ENCODE data around the gene BRAP.
A peak's percentile ranks its signal among the peaks of the same experiment; 100 is the strongest.
"Not testable (repeated sequence)": the region's sequence is repeated elsewhere in the genome, so short reads cannot be mapped to it uniquely, and the experiment has no call there.

Gene BRAP

DNA sequence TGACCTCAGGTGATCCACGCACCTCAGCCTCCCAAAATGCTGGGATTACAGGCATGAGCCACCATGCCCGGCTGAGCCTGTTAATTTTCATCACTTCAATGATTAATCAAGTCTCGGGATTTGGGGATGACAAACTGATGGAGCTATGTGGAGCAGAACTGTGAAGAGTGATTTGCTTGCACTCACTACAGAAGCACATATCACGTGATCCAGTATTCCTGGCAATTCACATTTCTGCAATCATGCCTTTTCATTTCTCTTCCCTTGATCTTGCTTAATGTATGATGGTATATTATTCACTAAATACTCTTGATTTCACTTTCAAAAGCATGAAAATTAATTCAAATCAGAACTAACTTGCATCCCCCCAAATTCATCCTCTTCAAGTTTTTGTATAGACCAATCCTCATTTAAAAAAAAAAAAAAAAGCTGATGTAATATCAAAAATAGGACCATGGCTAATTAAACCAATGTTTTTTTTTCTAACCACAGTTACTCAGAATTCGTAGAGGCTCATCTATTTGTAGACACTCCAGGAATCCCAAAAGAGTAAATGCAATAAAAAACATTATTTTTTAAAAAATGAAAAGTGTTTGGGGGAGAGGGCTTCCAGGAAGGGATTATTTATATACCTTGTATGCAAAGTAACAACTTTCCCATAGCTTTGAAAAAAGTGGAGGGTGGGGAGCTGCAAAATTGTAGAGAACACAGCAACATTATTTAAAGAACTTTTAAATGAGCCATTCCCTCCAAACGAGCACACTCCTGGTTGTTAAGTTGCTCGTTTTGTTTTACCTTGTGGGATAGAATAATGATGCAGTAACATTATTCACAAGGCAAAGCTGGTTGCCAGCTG, 79.6 kb downstream of the BRAP start:
- DNase-seq: no peak

GRCh38 chr12:111602857-111603256, 82.9 kb downstream of the BRAP start:
- DNase-seq: not testable (repeated sequence)

DNA sequence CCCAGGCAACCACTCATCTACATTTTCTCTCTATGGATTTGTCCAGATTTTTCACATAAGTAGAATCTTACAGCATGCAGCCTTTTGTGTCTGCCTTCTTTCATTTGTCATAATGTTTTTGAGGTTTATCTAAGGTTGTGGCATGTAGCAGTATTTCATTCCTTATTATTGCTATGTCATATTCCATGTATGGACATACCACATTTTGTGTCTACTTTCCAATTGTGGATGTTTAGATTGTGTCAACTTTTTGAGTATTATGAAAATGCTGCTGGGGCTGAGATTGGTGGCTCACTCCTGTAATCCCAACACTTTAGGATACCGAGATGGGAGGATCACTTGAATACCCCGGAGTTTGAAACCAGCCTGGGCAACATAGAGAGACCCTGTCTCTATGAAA, 83.4 kb downstream of the BRAP start:
- no peak for DNase-seq

DNA sequence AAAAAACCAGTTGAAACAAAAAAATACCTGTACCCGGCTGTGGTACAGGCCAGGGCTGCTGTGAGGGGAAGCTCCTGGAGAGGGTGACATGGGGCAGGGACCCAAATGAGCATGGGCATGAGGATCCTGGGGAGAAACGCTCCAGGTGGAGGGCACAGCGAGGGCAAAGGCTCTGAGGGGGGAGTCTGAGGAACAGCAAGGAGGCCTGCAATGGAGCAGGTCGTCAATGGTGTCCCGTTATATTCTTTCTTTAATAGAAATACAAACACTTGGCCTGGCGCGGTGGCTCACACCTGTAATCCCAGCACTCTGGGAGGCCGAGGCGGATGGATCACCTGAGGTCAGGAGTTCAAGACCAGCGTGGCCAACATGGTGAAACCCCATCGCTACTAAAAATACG, 84.8 kb downstream of the BRAP start:
- not testable (repeated sequence) for DNase-seq

GRCh38 chr12:111600205-111600642, 85.5 kb downstream of the BRAP start:
- no peak for DNase-seq

GRCh38 chr12:111599453-111600204, 86.1 kb downstream of the BRAP start:
- DNase-seq: peak; percentile 83

- peak; percentile 75 for DNase-seq
Observed at GRCh38 chr12:111598637-111599452, 86.9 kb downstream of the BRAP start, which contains the start of gene ATXN2. Gene ATXN2, minus strand, starts transcription at chr12:111599315. Its CDS starts 281 bp downstream, at chr12:111599034.

GRCh38 chr12:111597831-111598636, 87.7 kb downstream of the BRAP start:
- no peak for DNase-seq

DNA sequence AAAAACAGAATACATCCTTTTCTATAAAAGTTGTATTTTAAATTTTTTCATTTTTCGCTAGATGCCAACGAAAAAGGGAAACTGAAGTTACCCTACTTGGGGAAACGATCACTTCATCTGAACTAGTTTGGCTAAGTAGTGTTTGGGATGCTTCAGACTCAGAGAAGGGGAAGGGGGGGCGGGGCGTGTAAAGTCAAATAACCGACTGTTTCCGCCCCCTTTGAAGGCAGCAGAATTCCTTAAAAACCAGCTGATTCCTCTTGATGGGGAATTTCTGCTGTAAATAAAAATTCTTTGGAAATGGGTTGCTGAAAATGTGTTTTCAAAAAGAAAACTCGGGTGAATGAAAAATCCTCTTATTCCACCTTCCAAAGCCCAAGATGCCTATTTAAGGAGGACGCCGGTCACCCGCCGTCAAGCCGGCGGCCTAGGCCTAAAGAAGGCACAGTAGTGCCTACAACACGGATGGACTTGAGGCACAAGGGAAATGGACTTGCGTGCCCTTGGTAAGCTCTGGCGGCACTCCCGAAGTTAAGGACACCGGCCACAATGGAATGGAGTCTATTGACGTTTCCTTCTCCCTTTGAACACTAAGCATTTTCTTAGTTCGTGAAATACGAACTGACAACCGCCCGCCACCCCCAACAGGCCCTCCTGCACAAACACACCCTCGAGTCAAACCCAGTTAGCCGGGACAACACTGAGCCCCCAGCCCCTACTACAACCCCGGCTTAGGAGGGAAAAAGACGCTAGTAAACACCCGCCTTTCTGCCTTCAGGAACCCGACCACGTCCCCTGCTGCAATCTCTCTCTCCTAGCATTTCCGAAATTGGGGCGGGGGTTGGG, 88.5 kb downstream of the BRAP start:
- peak; percentile 54 for DNase-seq

DNA sequence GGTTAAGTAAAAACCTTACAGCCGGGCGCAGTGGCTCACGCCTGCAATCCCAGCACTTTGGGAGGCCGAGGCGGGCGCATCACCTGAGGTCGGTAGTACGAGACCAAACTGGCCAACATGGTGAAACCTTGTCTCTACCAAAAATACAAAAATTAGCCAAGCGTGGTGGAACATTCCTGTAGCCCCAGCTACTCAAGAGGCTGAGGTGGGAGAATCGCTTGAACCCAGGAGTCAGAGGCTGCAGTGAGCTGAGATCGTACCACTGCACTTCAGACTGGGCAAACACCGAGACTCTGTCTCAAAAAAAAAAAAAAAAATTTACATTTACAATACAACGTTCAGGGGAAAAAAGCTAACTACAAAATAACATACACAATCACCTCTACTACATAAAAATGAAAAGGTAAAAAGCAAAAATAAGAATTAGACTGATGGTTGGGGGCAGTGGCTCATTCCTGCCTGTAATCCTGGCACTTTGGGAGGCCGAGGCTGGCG, 90.4 kb downstream of the BRAP start:
- not testable (repeated sequence) for DNase-seq

Measured in DMS79 treated with DMSO at 0.1 percent for 48 hours (cell line).